OCI-LY1 (cell line): ENCODE data around the gene ANK3.

Source experiments
- H2AFZ ChIP-seq: fragments of 200-600 bp; sonication (generic), shearing (Covaris generic); 2 replicates; pipeline ENCODE4 v1.6.0; 2014; ENCODE audit warnings: antibody characterized with exemption, mild to moderate bottlenecking, low read length
- H3F3A ChIP-seq: fragments of 200-600 bp; sonication (generic), shearing (Covaris generic); 2 replicates; pipeline ENCODE4 v1.6.0; 2014; ENCODE audit warnings: mild to moderate bottlenecking, antibody characterized with exemption, low read length, moderate library complexity; ENCODE audit not compliant: insufficient read depth
- H3K27ac ChIP-seq: fragments of 200-600 bp; sonication (generic); 2 replicates; pipeline ENCODE4 v1.5.1; 2014; ENCODE audit warnings: low read length, mixed run types, mild to moderate bottlenecking, low read depth; ENCODE audit not compliant: poor library complexity, severe bottlenecking
- H3K27me3 ChIP-seq: fragments of 200-600 bp; sonication (generic); 2 replicates; pipeline ENCODE4 v1.6.0; 2014; ENCODE audit warnings: antibody characterized with exemption, mild to moderate bottlenecking, low read length, moderate library complexity; ENCODE audit not compliant: insufficient read depth
- H3K36me3 ChIP-seq: fragments of 200-600 bp; sonication (generic); 2 replicates; pipeline ENCODE4 v1.6.1; 2014; ENCODE audit warnings: mild to moderate bottlenecking, antibody characterized with exemption, low read length, moderate library complexity, mixed read lengths; ENCODE audit not compliant: insufficient read depth
- H3K4me1 ChIP-seq: fragments of 200-600 bp; sonication (generic); 2 replicates; pipeline ENCODE4 v1.5.1; 2014; ENCODE audit warnings: mild to moderate bottlenecking, low read length, moderate library complexity; ENCODE audit not compliant: insufficient read depth, severe bottlenecking
- H3K4me2 ChIP-seq: fragments of 200-600 bp; sonication (generic), shearing (Covaris generic); 2 replicates; pipeline ENCODE4 v1.6.1; 2014; ENCODE audit warnings: low read length
- H3K4me3 ChIP-seq: fragments of 200-600 bp; sonication (generic); 2 replicates; pipeline ENCODE4 v1.5.1; 2014; ENCODE audit warnings: low read length, low read depth, mild to moderate bottlenecking, mixed read lengths; ENCODE audit not compliant: poor library complexity, severe bottlenecking
- H3K79me2 ChIP-seq: fragments of 200-600 bp; shearing (Covaris generic); 2 replicates; pipeline ENCODE4 v1.6.1; 2016; ENCODE audit warnings: mixed run types, low read length, mixed read lengths; ENCODE audit not compliant: insufficient read depth
- H3K9ac ChIP-seq: fragments of 200-600 bp; sonication (generic), shearing (Covaris generic); 2 replicates; pipeline ENCODE4 v1.6.1; 2014; ENCODE audit warnings: mild to moderate bottlenecking, low read length, mixed read lengths
- H3K9me2 ChIP-seq: fragments of 200-600 bp; sonication (generic), shearing (Covaris generic); 2 replicates; pipeline ENCODE4 v1.6.1; 2014; ENCODE audit warnings: low read depth, mild to moderate bottlenecking, low read length, mixed read lengths
- H3K9me3 ChIP-seq: fragments of 200-600 bp; shearing (Covaris generic); 2 replicates; pipeline ENCODE4 v1.6.1; 2014; ENCODE audit warnings: low read length, mixed read lengths
- H4K20me1 ChIP-seq: fragments of 200-600 bp; sonication (generic), shearing (Covaris generic); 2 replicates; pipeline ENCODE4 v1.6.0; 2016; ENCODE audit warnings: mild to moderate bottlenecking, low read length; ENCODE audit not compliant: insufficient read depth
- CTCF ChIP-seq: fragments of 200-600 bp; sonication (generic), shearing (Covaris generic); IDR thresholded peaks from 2 replicates; pipeline ENCODE4 v1.5.1; 2017; ENCODE audit warnings: mild to moderate bottlenecking, antibody characterized with exemption, low read length, moderate library complexity, mixed read lengths
- EZH2 ChIP-seq: fragments of 200-600 bp; sonication (generic), shearing (Covaris generic); IDR thresholded peaks from 2 replicates; pipeline ENCODE4 v1.8.0; 2017; ENCODE audit warnings: borderline replicate concordance, mixed run types, mild to moderate bottlenecking, antibody characterized with exemption, low read length, moderate library complexity, mixed read lengths

The ANK3 gene

GRCh38 chr10:60417901-60418300, 28.2 kb upstream of the ANK3 start:
- Histone ChIP-seq H3K9ac (no peak overlapping the region), H3K4me2 (no peak overlapping the region), H3F3A (no peaks in the 10 kb centered on the region), H3K79me2 (no peaks in the 10 kb centered on the region), H3K4me1 (no peaks in the 10 kb centered on the region), H3K27me3 (no peaks in the 10 kb centered on the region), H3K36me3 (no peaks in the 10 kb centered on the region), H2AFZ (no peak overlapping the region), H3K9me2 (no peaks in the 10 kb centered on the region), H3K9me3 (no peaks in the 10 kb centered on the region), H3K27ac (no peak overlapping the region), H4K20me1 (no peaks in the 10 kb centered on the region), H3K4me3 (no peak overlapping the region)
- no peak for TF ChIP-seq CTCF

GRCh38 chr10:60417024-60417423, 27.3 kb upstream of the ANK3 start:
- no peak for TF ChIP-seq CTCF
- no peak for TF ChIP-seq EZH2
- Histone ChIP-seq H3F3A (no peaks in the 10 kb centered on the region), H4K20me1 (no peaks in the 10 kb centered on the region), H3K36me3 (no peaks in the 10 kb centered on the region), H3K4me1 (no peaks in the 10 kb centered on the region), H3K4me3 (no peak overlapping the region), H3K9me2 (no peaks in the 10 kb centered on the region), H3K9ac (no peak overlapping the region), H3K79me2 (no peaks in the 10 kb centered on the region), H3K27ac (no peak overlapping the region), H2AFZ (no peak overlapping the region), H3K27me3 (no peaks in the 10 kb centered on the region), H3K9me3 (no peaks in the 10 kb centered on the region), H3K4me2 (no peak overlapping the region)

DNA sequence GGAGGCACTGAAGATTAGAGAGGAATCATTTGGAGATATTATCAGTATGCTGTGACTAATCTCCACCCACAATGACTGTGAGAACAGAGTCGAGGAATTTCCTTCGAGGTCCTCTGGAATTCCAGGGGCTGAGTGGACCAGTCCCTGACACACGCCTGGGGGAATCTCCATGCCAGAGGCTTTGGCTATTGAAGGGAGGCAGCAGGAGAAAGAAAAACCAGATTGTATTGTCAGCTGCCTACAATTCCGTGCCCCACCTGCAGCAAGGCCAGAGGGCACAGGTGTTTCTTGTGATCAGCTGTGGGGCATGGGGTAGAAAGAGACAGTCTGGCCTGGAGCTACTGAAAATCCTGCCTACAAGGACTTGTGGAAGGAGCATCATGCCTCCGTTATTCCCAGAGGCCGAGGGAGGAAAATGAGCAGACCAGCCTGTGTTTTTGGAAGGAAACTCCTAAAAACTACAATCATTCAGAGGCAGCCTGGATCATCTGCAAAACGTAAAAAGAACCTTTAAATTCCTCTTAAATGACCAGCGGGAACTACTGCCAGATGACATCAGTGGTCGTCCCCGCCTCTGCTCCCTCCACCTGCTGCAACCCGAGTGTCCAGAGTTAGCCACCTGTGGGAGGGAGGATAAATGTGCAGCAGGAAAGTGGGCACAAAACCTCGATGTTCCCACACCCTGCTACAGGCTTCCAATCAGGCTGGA, 25.4 kb upstream of the ANK3 start:
- Histone ChIP-seq H3K4me2 (no peak overlapping the region), H3K27ac (no peak overlapping the region), H2AFZ (no peak overlapping the region)

More for the DNA sequence above, 25.4 kb upstream of the ANK3 start:
- no peaks in the 10 kb centered on the region for H3K9me3 ChIP-seq
- H4K20me1 ChIP-seq, result no peaks in the 10 kb centered on the region
- TF ChIP-seq EZH2 (no peak), CTCF (no peak)
- H3K27me3 ChIP-seq, result no peaks in the 10 kb centered on the region
- H3K9ac ChIP-seq, result no peak overlapping the region
- no peaks in the 10 kb centered on the region for H3K79me2 ChIP-seq
- no peaks in the 10 kb centered on the region for H3F3A ChIP-seq
- no peaks in the 10 kb centered on the region for H3K4me1 ChIP-seq
- H3K9me2 ChIP-seq, result no peaks in the 10 kb centered on the region
- no peak overlapping the region for H3K4me3 ChIP-seq
- no peaks in the 10 kb centered on the region for H3K36me3 ChIP-seq
